BE2C (cell line): ENCODE results near the gene MRTFA.

ENCODE experiments used
- DNase-seq: peaks from one replicate; pipeline ENCODE4 v3.0.0-alpha.2; 2020
- H3K27me3 ChIP-seq: fragments of 250-450 bp; sonication (Bioruptor Pico); 2 replicates; pipeline ENCODE4 v1.5.1; 2020; ENCODE audit warnings: mild to moderate bottlenecking
- H3K36me3 ChIP-seq: fragments of 250-450 bp; sonication (Bioruptor Pico); 2 replicates; pipeline ENCODE4 v1.5.1; 2020; ENCODE audit warnings: mild to moderate bottlenecking
- H3K4me1 ChIP-seq: fragments of 250-450 bp; sonication (Bioruptor Pico); 2 replicates; pipeline ENCODE4 v1.5.1; 2020
- H3K4me3 ChIP-seq: 2 replicates; pipeline ENCODE4 v1.5.1; 2011; ENCODE audit warnings: low read depth, low read length
- H3K9me3 ChIP-seq: fragments of 250-450 bp; sonication (Bioruptor Pico); 2 replicates; pipeline ENCODE4 v1.5.1; 2020
- CTCF ChIP-seq: IDR thresholded peaks from 2 replicates; pipeline ENCODE4 v1.5.1; 2012; ENCODE audit warnings: mild to moderate bottlenecking, low read depth, low read length

The MRTFA gene

DNA sequence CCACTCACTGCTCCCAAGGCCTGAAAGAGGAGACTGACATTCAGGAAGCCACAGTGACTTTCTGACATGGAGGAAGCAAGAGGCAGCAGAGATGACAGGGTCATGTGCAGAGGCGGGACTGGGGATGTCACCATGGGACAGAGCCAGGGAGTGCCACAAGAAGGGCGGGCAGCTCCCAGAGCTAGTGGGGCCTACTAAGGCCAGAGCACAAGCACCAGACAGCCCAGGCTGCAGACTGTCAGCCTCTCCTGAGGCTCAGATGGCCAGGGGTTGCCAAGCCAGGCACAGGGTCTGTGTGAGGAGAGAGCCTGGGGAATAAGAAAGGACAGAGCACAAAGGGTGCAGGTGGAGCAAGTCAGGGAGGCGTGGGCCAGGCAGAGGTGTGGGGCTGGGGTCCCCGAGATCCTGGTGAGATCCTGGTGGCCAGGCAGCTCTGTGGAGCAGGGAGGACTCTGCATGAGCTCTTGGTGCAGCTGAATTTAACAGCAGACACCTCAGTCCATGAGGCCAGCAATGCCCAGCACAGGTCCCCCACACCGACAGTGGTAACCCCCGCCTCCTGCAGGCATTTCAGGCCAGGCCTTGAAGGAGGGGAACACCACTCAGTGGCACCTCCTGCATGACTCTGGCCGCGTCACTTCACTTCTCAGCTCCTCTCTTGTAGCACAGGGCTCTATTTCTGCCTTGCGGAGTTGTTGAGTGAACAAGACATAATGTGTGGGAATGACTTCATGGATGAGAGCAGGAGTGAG, 213.8 kb downstream of the MRTFA start:
- no peaks in the 10 kb centered on the region for H3K27me3 ChIP-seq
- H3K36me3 ChIP-seq, result peaks cover 23% of the 10 kb centered on the region
- H3K4me1 ChIP-seq, result peaks cover 11% of the 10 kb centered on the region
- H3K9me3 ChIP-seq, result no peaks in the 10 kb centered on the region
- H3K4me3 ChIP-seq, result no peak overlapping the region
- TF ChIP-seq CTCF, result no peak
- DNase-seq, result no peak

GRCh38 chr22:40421941-40422340, 214.6 kb downstream of the MRTFA start:
- no peak for TF ChIP-seq CTCF
- H3K36me3 ChIP-seq, result peaks cover 27% of the 10 kb centered on the region

DNA sequence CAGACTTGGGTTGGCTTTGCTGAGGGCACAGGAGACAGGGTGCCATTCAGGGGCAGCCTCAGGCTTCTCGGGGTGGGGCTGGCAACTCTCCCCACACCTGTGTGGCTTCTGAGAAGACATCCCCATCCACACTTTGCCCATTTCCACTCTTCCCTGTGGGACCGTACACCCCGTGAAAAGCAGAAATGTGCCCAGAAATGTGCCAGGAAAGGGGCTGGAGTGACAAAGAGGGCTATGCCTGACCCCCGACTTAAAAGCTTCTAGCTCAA, 215.5 kb downstream of the MRTFA start:
- no peak for DNase-seq
- peaks cover 35% of the 10 kb centered on the region for H3K36me3 ChIP-seq
- H3K4me3 ChIP-seq, result no peak overlapping the region
- H3K27me3 ChIP-seq, result no peaks in the 10 kb centered on the region
- H3K9me3 ChIP-seq, result no peaks in the 10 kb centered on the region
- peaks cover 11% of the 10 kb centered on the region for H3K4me1 ChIP-seq
- TF ChIP-seq CTCF, result no peak

More at GRCh38 chr22:40421941-40422340, 214.6 kb downstream of the MRTFA start:
- no peaks in the 10 kb centered on the region for H3K27me3 ChIP-seq
- no peak overlapping the region for H3K4me3 ChIP-seq
- no peak for DNase-seq
- H3K4me1 ChIP-seq, result peaks cover 11% of the 10 kb centered on the region
- H3K9me3 ChIP-seq, result no peaks in the 10 kb centered on the region

DNA sequence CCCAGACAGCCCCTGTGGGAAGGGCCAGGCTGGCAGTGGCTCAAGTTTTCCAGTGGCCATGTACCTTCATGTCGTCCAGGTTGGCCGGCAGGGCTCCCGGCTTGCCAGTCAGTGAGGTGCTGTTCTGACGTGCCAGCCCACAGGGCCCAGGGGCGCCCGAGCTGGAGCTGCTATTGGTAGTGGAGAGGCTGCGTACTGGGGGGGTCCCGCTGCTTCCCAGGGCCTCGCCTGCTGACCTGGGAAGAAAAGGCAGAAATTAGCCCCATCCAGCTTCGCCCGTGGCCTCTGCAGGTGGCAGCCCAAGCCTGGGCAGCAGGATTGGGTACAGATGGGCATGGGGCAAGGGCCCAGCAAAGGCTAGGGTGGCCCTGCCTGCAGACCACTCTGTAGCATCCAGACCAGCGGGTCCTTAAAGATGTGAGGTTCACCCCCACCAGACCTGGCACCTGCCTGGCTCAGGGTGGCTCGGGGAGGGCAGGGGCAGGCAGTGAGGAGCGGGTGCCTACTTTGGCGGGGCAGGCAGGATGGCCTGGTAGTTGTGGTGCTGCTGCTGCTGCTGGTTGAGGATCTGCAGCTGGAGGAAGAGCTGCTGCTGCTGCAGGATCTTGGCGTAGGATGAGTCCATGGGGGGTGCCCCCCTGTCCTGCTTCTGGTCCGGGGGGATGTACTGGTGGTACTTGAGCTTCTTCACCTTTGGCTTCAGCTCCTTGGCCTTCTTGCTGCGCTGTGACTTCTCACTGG, 216.0 kb downstream of the MRTFA start:
- TF ChIP-seq CTCF, result no peak
- Histone ChIP-seq H3K4me1 (peaks cover 11% of the 10 kb centered on the region), H3K36me3 (peaks cover 37% of the 10 kb centered on the region), H3K9me3 (no peaks in the 10 kb centered on the region), H3K4me3 (no peak overlapping the region), H3K27me3 (no peaks in the 10 kb centered on the region)
- no peak for DNase-seq

DNA sequence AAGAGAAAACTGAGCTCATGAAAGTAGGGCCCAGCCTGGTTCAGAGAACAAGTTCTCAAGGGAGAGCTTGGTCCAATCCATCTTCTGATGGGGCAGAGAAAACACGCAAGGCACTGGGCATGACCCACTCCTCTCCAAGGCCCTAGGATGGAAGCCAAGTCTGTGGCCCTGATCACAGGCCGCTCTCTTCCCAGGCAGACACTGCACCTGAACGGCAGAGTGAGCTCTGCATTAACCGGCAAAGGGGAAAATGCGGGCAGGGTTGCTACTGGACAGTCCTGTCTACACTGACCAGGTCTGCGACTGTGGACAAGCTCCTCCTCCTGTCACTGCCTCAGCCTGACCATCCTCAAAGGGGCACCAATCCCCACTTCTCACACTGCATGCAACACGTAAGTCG, 216.8 kb downstream of the MRTFA start:
- Histone ChIP-seq H3K36me3 (peaks cover 38% of the 10 kb centered on the region), H3K4me1 (peaks cover 11% of the 10 kb centered on the region), H3K4me3 (no peak overlapping the region), H3K27me3 (no peaks in the 10 kb centered on the region), H3K9me3 (no peaks in the 10 kb centered on the region)
- DNase-seq, result no peak
- no peak for TF ChIP-seq CTCF

DNA sequence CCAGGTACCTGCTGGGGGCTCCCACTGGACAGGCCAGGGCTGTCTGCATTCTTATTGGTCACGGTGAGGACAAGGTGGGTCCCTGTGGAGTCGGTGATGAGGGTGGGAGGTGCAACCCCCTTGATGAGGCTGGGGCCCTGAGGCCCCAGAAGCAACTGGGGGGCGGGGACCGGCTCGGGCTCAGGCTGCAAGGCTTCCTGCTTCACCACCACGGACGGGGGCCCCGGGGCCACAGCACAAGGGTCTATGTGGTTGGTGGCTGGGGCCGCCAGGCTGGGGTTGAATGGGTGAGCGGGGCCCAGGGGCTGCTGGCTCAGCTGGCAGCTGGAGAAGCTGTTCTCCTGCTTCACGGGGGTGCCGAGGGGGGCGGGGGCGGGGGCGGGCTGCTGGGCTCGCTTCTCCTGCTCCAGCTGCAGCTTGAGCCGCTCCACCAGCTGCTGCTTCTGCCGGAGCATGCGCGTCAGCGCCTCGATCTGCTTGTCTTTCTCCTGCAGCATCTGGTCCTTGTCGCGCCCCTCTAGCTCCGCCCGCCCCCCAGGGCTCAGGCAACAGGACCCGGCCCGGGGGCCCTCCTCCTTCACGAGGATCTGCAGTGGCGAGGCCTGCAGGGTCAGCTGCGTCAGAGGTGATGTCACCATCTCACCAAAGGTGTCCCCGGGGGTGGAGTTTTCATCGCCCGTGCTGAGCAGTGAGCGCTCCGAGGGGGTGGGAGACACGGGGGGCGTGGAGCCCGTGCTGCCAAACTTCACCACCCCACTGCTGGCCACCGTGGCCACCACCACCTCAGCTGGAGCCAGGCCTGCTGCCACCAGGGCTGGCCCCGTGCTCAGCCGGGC, 217.9 kb downstream of the MRTFA start:
- Histone ChIP-seq H3K4me3 (no peak overlapping the region), H3K36me3 (peaks cover 38% of the 10 kb centered on the region), H3K4me1 (peaks cover 11% of the 10 kb centered on the region), H3K9me3 (no peaks in the 10 kb centered on the region), H3K27me3 (no peaks in the 10 kb centered on the region)
- no peak for TF ChIP-seq CTCF
- DNase-seq, result peak; percentile 96
